RPMI8226 (cell line): Measurements from ENCODE around the gene ERGIC2.
"Not testable (repeated sequence)": the region's sequence is repeated elsewhere in the genome, so short reads cannot be mapped to it uniquely, and the experiment has no call there.

Experiments used
- DNase-seq: peaks from one replicate; pipeline ENCODE4 v3.0.0-alpha.2; 2015

Gene ERGIC2

GRCh38 chr12:29380536-29381523 is at the start of gene ERGIC2:
Gene ERGIC2, minus strand, starts transcription at chr12:29381172. Its CDS starts 9,539 bp downstream, at chr12:29371633.
- DNase-seq: peak; percentile 98

GRCh38 chr12:29430716-29431044 is 49.7 kb upstream of the ERGIC2 start:
- no peak for DNase-seq

GRCh38 chr12:29429999-29430715 is 49.2 kb upstream of the ERGIC2 start:
- peak; percentile 9 for DNase-seq

GRCh38 chr12:29428633-29429032 is 47.7 kb upstream of the ERGIC2 start:
- no peak for DNase-seq

- peak; percentile 13 for DNase-seq
These were observed 47.0 kb upstream of the ERGIC2 start for GRCh38 chr12:29427964-29428363.

- DNase-seq: no peak
These were observed 45.5 kb upstream of the ERGIC2 start for GRCh38 chr12:29426498-29426897.

- no peak for DNase-seq
These were observed 44.8 kb upstream of the ERGIC2 start for GRCh38 chr12:29425722-29426121.

GRCh38 chr12:29416748-29417147 is 35.8 kb upstream of the ERGIC2 start:
- DNase-seq: no peak

GRCh38 chr12:29415111-29415510 is 34.1 kb upstream of the ERGIC2 start:
- no peak for DNase-seq

- DNase-seq: no peak
These were observed 33.4 kb upstream of the ERGIC2 start for GRCh38 chr12:29414368-29414767.

GRCh38 chr12:29405561-29405960 is 24.6 kb upstream of the ERGIC2 start:
- no peak for DNase-seq

- DNase-seq: no peak
These were observed 23.0 kb upstream of the ERGIC2 start for GRCh38 chr12:29403991-29404390.

GRCh38 chr12:29402437-29402836 is 21.5 kb upstream of the ERGIC2 start:
- no peak for DNase-seq

GRCh38 chr12:29398495-29398894 is 17.5 kb upstream of the ERGIC2 start:
- DNase-seq: no peak

GRCh38 chr12:29396774-29397173 is 15.8 kb upstream of the ERGIC2 start:
- DNase-seq: no peak

- DNase-seq: no peak
These were observed 14.4 kb upstream of the ERGIC2 start for GRCh38 chr12:29395356-29395755.

GRCh38 chr12:29390419-29390818 is 9.4 kb upstream of the ERGIC2 start:
- DNase-seq: not testable (repeated sequence)

GRCh38 chr12:29389295-29389919 is 8.4 kb upstream of the ERGIC2 start:
- DNase-seq: no peak

GRCh38 chr12:29386084-29386680 is 5.2 kb upstream of the ERGIC2 start:
- DNase-seq: not testable (repeated sequence)

- DNase-seq: not testable (repeated sequence)
These were observed 4.2 kb upstream of the ERGIC2 start for GRCh38 chr12:29385194-29385593.

GRCh38 chr12:29382251-29382650 is 1.3 kb upstream of the ERGIC2 start:
- no peak for DNase-seq

GRCh38 chr12:29376118-29376517 is 4.9 kb downstream of the ERGIC2 start:
- DNase-seq: no peak

GRCh38 chr12:29374913-29375312 is 6.1 kb downstream of the ERGIC2 start:
- no peak for DNase-seq
